SK-N-SH (cell line): ENCODE results near the gene AKT3. TPM values are rescaled to one million over a fixed set of nuclear protein-coding genes. Genes with fewer than 3 reads are reported as not detected.

Experiments used
- CTCF ChIA-PET: fragments of 300-600, 350-600 bp; formaldehyde crosslinking; extraction: SDS; loops from one replicate; lab custom pipeline; 2021; lab: Yijun Ruan, JAX
- POLR2A ChIA-PET: fragments of 350-600 bp; sonication (Branson Sonifier 250); formaldehyde crosslinking; extraction: SDS; loops from one replicate; lab custom pipeline; 2020; ENCODE audit warnings: antibody characterized with exemption, inconsistent platforms; lab: Yijun Ruan, JAX
- DNase-seq: peaks from one replicate; pipeline ENCODE4 v3.0.0; 2012
- H2AFZ ChIP-seq: fragments of 200-600 bp; sonication (generic); 2 replicates; pipeline ENCODE4 v1.8.1; 2016; ENCODE audit warnings: antibody characterized with exemption, mild to moderate bottlenecking, low read depth
- H3F3A ChIP-seq: fragments of 200-600 bp; sonication (generic); replicated peaks from 2 replicates; pipeline ENCODE3; 2016; ENCODE audit warnings: antibody characterized with exemption, mild to moderate bottlenecking; ENCODE audit not compliant: insufficient read depth
- H3K27ac ChIP-seq, 2 experiments: fragments of 200-500 bp in 1 of 2; fragments of 200-600 bp in 1 of 2; sonication (Bioruptor generic) in 1 of 2; sonication (generic), shearing (Covaris generic) in 1 of 2; 2 replicates each; pipeline versions ENCODE4 v1.5.1 to v1.6.1; 2014 to 2016; ENCODE audit warnings: low read depth in 2 of 2, inconsistent platforms in 1 of 2, low read length in 1 of 2, mild to moderate bottlenecking in 1 of 2, mixed read lengths in 1 of 2
- H3K27me3 ChIP-seq: fragments of 200-600 bp; sonication (generic), shearing (Covaris generic); 2 replicates; pipeline ENCODE4 v1.6.1; 2016; ENCODE audit warnings: mixed run types; ENCODE audit not compliant: insufficient read depth
- H3K36me3 ChIP-seq, 2 experiments: fragments of 200-500 bp in 1 of 2; fragments of 200-600 bp in 1 of 2; sonication (Bioruptor generic) in 1 of 2; sonication (generic) in 1 of 2; replicated peaks in 1 of 2; 2 replicates each; pipeline versions ENCODE3 to v1.5.1; 2014 to 2016; ENCODE audit warnings: low read length in 1 of 2, mild to moderate bottlenecking in 1 of 2; ENCODE audit not compliant: insufficient read depth in 2 of 2, control insufficient read depth in 1 of 2
- H3K4me1 ChIP-seq, 2 experiments: fragments of 200-500 bp in 1 of 2; fragments of 200-600 bp in 1 of 2; sonication (Bioruptor generic) in 1 of 2; sonication (generic), shearing (Covaris generic) in 1 of 2; 2 replicates each; pipeline versions ENCODE4 v1.5.1 to v1.6.1; 2014 to 2016; ENCODE audit warnings: low read depth in 1 of 2, low read length in 1 of 2, mixed run types in 1 of 2; ENCODE audit not compliant: insufficient read depth in 2 of 2, control insufficient read depth in 1 of 2
- H3K4me2 ChIP-seq: fragments of 200-600 bp; sonication (generic), shearing (Covaris generic); 2 replicates; pipeline ENCODE4 v1.6.1; 2017; ENCODE audit warnings: mixed run types
- H3K4me3 ChIP-seq, 2 experiments: fragments of 200-500 bp in 1 of 2; fragments of 200-600 bp in 1 of 2; sonication (Bioruptor generic) in 1 of 2; sonication (generic), shearing (Covaris generic) in 1 of 2; 2 replicates each; pipeline versions ENCODE4 v1.5.1 to v1.8.1; 2014 to 2016; ENCODE audit warnings: low read depth in 2 of 2, inconsistent platforms in 1 of 2, low read length in 1 of 2, mild to moderate bottlenecking in 1 of 2, mixed read lengths in 1 of 2, moderate library complexity in 1 of 2
- H3K79me2 ChIP-seq: fragments of 200-600 bp; sonication (generic); 2 replicates; pipeline ENCODE4 v1.8.1; 2017; ENCODE audit warnings: mild to moderate bottlenecking; ENCODE audit not compliant: insufficient read depth
- H3K9ac ChIP-seq: fragments of 200-600 bp; sonication (generic); 2 replicates; pipeline ENCODE4 v1.6.1; 2017; ENCODE audit warnings: mixed run types
- H3K9me2 ChIP-seq: fragments of 200-600 bp; sonication (generic); 2 replicates; pipeline ENCODE4 v1.6.1; 2017; ENCODE audit warnings: mixed run types
- H3K9me3 ChIP-seq: fragments of 200-600 bp; sonication (generic); 2 replicates; pipeline ENCODE4 v1.6.1; 2017; ENCODE audit warnings: mixed run types, mild to moderate bottlenecking, moderate library complexity
- H4K20me1 ChIP-seq: fragments of 200-600 bp; sonication (generic); 2 replicates; pipeline ENCODE4 v1.6.1; 2017; ENCODE audit warnings: mild to moderate bottlenecking, mixed run types; ENCODE audit not compliant: insufficient read depth
- FOSL2 ChIP-seq: IDR thresholded peaks from 2 replicates; pipeline ENCODE4 v1.4.0; 2012; ENCODE audit warnings: low read depth, mild to moderate bottlenecking, moderate library complexity, borderline replicate concordance
- FOXJ3 ChIP-seq: sonication (generic); formaldehyde crosslinking; IDR thresholded peaks from 2 replicates; pipeline ENCODE4 v1.5.1; 2020; ENCODE audit warnings: mild to moderate bottlenecking, missing genetic modification reagents
- FOXM1 ChIP-seq: IDR thresholded peaks from 2 replicates; pipeline ENCODE4 v1.4.0; 2012; ENCODE audit warnings: low read depth, mild to moderate bottlenecking
- MAX ChIP-seq: IDR thresholded peaks from 2 replicates; pipeline ENCODE4 v1.4.0; 2012; ENCODE audit warnings: low read depth
- MEF2A ChIP-seq: IDR thresholded peaks from 2 replicates; pipeline ENCODE4 v1.4.0; 2012; ENCODE audit warnings: low read depth, borderline replicate concordance
- NFIC ChIP-seq: IDR thresholded peaks from 2 replicates; pipeline ENCODE4 v1.4.0; 2012; ENCODE audit warnings: borderline replicate concordance
- NRF1 ChIP-seq: IDR thresholded peaks from 2 replicates; pipeline ENCODE4 v1.6.1; 2012; ENCODE audit warnings: low read depth, mild to moderate bottlenecking, low read length
- RAD21 ChIP-seq: IDR thresholded peaks from 2 replicates; pipeline ENCODE4 v1.6.1; 2012; ENCODE audit warnings: mild to moderate bottlenecking, low read length
- RXRA ChIP-seq: IDR thresholded peaks from 2 replicates; pipeline ENCODE4 v1.4.0; 2012; ENCODE audit warnings: low read depth, mild to moderate bottlenecking, borderline replicate concordance
- SIN3A ChIP-seq: IDR thresholded peaks from 2 replicates; pipeline ENCODE4 v1.6.1; 2012; ENCODE audit warnings: low read depth, mild to moderate bottlenecking, low read length, moderate library complexity, borderline replicate concordance
- TAF1 ChIP-seq: IDR thresholded peaks from 2 replicates; pipeline ENCODE4 v1.6.1; 2012; ENCODE audit warnings: low read depth, mild to moderate bottlenecking, low read length, moderate library complexity, borderline replicate concordance
- TCF12 ChIP-seq: IDR thresholded peaks from 2 replicates; pipeline ENCODE4 v1.4.0; 2012
- YY1 ChIP-seq: IDR thresholded peaks from 2 replicates; pipeline ENCODE4 v1.4.0; 2012; ENCODE audit warnings: low read depth, mild to moderate bottlenecking
- WGBS: methylation state at CpG from one replicate; pipeline ENCODE4 v1.1.6; 2017; ENCODE audit warnings: low lambda C conversion rate; 5-methylcytosine and 5-hydroxymethylcytosine counted together
- polyA plus RNA-seq, 3 experiments: library from polyadenylated mRNA; depleted of rRNA; stranded (reverse); fragments of >200 nt; gene quantifications; 2 replicates each; pipeline ENCODE4 v1.2.3, GENCODE V29; 2012
- TF ChIP-seq, protein P1 (sequence below): IDR thresholded peaks from 2 replicates; pipeline ENCODE4; 2012

AKT3 gene
- polyA plus RNA-seq, 1 of the 3 experiments (the other 2 are of a cell fraction): 12.7 TPM

- TF ChIP-seq FOXM1 (no peak), FOSL2 (no peak)
- TF ChIP-seq, all 33 proteins: peak for 3
Observed at GRCh38 chr1:243849421-243850201, 432 bp downstream of the AKT3 start (continued).

DNA sequence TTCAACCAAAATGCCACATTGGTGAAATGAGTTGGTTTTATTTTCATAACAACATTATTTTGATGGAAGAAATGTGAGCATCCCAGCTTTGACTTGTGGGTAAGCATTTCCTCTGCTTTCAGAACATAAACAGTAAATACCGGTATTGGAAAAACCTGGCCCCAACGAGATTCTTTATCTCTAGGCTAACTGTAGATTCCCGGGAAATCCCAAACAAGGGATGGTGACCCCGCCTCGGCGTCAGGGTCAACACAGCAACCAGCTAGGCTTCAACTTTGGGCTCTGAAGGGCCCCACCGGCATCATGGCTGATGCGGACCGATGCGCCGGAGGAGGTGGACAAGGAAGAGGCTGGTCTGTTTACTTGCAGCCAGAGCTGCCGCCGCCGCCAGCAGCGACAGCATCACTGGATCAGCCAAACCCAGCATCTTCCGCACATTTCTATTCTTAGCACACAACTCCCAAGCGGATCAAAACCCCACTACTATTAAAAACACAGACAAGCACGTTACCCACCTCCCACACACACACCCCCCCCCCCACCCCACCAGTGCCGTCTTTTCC, 1.1 kb downstream of the AKT3 start:
- Histone ChIP-seq H3K27ac (peak overlapping the region; percentile 95), H2AFZ (no peak overlapping the region), H3F3A (peaks cover 33% of the 10 kb centered on the region)
- POLR2A ChIA-PET: interaction anchor here (0.6 kb wide), 1 partner anchor 416 kb away, joined by 4 read pairs; no protein-coding TSS in a partner anchor
- 0 out of 2 replicates have a peak, but pooled peaks have one; percentile 47 for TF ChIP-seq SIN3A
- no peak for TF ChIP-seq RXRA
- peak; percentile 11 for TF ChIP-seq RAD21
- peak; percentile 56; the same call in 1 of the 2 replicates for TF ChIP-seq YY1
- TF ChIP-seq, protein P1, sequence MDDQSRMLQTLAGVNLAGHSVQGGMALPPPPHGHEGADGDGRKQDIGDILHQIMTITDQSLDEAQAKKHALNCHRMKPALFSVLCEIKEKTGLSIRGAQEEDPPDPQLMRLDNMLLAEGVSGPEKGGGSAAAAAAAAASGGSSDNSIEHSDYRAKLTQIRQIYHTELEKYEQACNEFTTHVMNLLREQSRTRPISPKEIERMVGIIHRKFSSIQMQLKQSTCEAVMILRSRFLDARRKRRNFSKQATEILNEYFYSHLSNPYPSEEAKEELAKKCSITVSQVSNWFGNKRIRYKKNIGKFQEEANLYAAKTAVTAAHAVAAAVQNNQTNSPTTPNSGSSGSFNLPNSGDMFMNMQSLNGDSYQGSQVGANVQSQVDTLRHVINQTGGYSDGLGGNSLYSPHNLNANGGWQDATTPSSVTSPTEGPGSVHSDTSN: no peak
- TF ChIP-seq MAX: 0 out of 2 replicates have a peak, but pooled peaks have one; percentile 6
- TF ChIP-seq TCF12: no peak
- TF ChIP-seq NFIC: no peak
- no peak for TF ChIP-seq TAF1
- peak; percentile 68 for TF ChIP-seq MEF2A
- peak; percentile 26; the same call in 1 of the 2 replicates for TF ChIP-seq FOXJ3 (CRISPR knock-in tag)
- 0 out of 2 replicates have a peak, but pooled peaks have one; percentile 14 for TF ChIP-seq NRF1
- TF ChIP-seq, all 33 proteins: peak for 7
- Histone ChIP-seq H3K4me1 (peaks cover 0 to 10% of the 10 kb centered on the region in 2 experiments; a peak in 2 of 4 replicates), H3K27me3 (no peaks in the 10 kb centered on the region), H3K9me2 (no peaks in the 10 kb centered on the region), H3K9ac (peak overlapping the region; percentile 96), H3K4me3 (peak overlapping the region; percentile 67 to 87), H4K20me1 (peaks cover 32% of the 10 kb centered on the region), H3K4me2 (peak overlapping the region; percentile 72), H3K79me2 (peaks cover 74% of the 10 kb centered on the region), H3K36me3 (peaks cover 0 to 7% of the 10 kb centered on the region in 2 experiments), H3K9me3 (no peaks in the 10 kb centered on the region)
- peak; percentile 54 for DNase-seq
- 0% methylated on average over 9 of the region's 19 CpGs for WGBS
- CTCF ChIA-PET: interaction anchor here (0.8 to 1.1 kb wide), 2 partner anchors 450 to 506 kb away, joined by 3 to 4 read pairs; no protein-coding TSS in a partner anchor
